Activated T-cell treated with anti-CD3 and anti-CD28 coated beads, Interleukin-2, amount 50 U/mL, for 24 hours (primary cell): ENCODE results near the gene HEPACAM.

Source experiments
- DNase-seq: peaks from one replicate; pipeline ENCODE4 v3.0.0-alpha.2; 2020
- H3K27ac Mint-ChIP-seq: 2 replicates; pipeline ENCODE4 v1.8.0; 2020; ENCODE audit warnings: mild to moderate bottlenecking, mixed read lengths
- H3K27me3 Mint-ChIP-seq: 2 replicates; pipeline ENCODE4 v1.8.0; 2020; ENCODE audit warnings: mixed read lengths
- H3K36me3 Mint-ChIP-seq: 2 replicates; pipeline ENCODE4 v1.8.0; 2020; ENCODE audit warnings: low read depth, mixed read lengths
- H3K4me1 Mint-ChIP-seq: 2 replicates; pipeline ENCODE4 v1.8.0; 2020; ENCODE audit warnings: low read depth, mixed read lengths
- H3K4me3 Mint-ChIP-seq: 2 replicates; pipeline ENCODE4 v1.8.0; 2020; ENCODE audit warnings: mild to moderate bottlenecking, moderate library complexity, mixed read lengths
- H3K9me3 Mint-ChIP-seq: 2 replicates; pipeline ENCODE4 v1.8.0; 2020; ENCODE audit warnings: mixed read lengths

Gene HEPACAM

GRCh38 chr11:124951341-124951740 lies 15.5 kb upstream of the HEPACAM start:
- H3K4me3 Mint-ChIP-seq, result no peak overlapping the region
- no peak for DNase-seq
- peaks cover 9% of the 10 kb centered on the region for H3K4me1 Mint-ChIP-seq
- no peak overlapping the region for H3K27ac Mint-ChIP-seq
- peaks cover 3% of the 10 kb centered on the region for H3K9me3 Mint-ChIP-seq
- peaks cover 4% of the 10 kb centered on the region for H3K36me3 Mint-ChIP-seq
- H3K27me3 Mint-ChIP-seq, result no peaks in the 10 kb centered on the region

DNA sequence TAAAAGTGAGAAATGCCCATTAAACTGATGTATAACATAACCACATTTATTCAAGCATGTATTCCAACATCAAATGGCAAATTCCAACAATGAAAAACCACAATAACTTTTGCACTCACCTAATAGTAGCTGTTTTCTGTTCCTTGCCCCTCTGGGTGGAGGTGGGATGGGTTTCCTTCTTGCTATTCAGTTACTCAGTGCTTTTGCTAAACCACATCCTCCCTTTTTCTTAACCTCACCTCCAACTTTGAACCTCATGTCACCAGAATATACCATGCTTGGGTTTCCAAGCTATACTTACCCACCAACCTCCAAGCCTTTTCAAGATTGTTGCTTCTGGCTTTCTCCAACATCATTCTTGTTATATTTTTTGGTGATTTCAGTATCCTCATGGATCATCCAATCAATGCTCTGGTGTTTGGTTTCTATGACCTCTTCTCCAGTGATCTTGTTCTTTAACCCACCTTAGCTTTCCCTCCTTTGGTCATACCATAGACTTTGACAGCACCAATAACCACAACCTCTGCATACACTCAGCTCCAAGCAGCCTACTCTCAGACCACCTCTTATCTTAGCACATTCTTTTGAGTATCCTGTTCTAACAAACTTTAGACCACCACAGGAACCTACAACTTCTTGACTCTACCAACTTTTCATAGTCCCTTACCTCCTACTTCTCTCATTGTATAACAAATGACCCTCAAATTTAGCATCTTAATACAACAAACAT lies 14.9 kb upstream of the HEPACAM start:
- Mint-ChIP-seq H3K9me3 (peaks cover 3% of the 10 kb centered on the region), H3K4me1 (peaks cover 9% of the 10 kb centered on the region), H3K4me3 (no peak overlapping the region), H3K27ac (no peak overlapping the region), H3K36me3 (peaks cover 4% of the 10 kb centered on the region), H3K27me3 (no peaks in the 10 kb centered on the region)
- no peak for DNase-seq

DNA sequence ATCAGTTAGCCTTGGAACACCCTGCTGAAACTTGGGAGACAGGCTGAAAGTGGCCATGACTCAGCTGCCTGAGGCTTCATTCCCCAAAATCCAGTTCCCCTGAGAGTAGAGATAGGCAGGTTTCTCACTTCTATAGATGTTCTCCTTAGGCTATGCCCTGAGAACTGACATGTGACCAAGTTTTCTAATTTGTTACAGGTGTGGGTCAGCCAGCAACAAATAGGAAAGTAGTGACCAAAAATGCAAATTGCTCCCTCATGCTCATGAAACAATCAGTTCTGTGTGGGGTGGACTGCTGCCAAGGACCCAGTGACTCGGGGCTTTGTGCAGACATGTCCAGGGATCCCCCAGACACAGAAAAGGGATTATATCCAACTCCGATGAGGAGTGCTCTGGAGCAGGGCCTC lies 10.9 kb upstream of the HEPACAM start:
- no peak for DNase-seq
- H3K4me1 Mint-ChIP-seq, result peaks cover 26% of the 10 kb centered on the region
- H3K27ac Mint-ChIP-seq, result no peak overlapping the region
- H3K4me3 Mint-ChIP-seq, result no peak overlapping the region
- H3K36me3 Mint-ChIP-seq, result peaks cover 4% of the 10 kb centered on the region
- peaks cover 3% of the 10 kb centered on the region for H3K9me3 Mint-ChIP-seq
- H3K27me3 Mint-ChIP-seq, result no peaks in the 10 kb centered on the region

DNA sequence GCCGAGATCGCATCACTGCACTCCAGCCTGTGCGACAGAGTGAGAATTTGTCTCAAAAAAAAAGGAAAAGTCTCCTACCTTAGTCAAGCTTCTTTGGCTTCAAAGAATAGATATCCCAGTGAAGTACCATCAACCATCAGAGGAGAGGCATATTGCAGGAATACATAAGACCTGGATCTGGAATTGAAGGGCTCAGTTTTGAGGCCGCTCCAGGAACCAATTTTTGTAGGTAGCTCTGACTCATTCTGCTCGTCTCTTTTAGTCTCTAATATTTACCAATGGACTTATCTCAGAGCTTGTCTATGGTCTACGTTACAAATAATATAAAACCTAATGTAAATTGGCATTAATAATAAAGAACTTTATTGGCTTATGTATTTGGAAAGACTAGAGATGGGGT lies 10.0 kb upstream of the HEPACAM start:
- H3K4me3 Mint-ChIP-seq, result no peak overlapping the region
- H3K36me3 Mint-ChIP-seq, result peaks cover 4% of the 10 kb centered on the region
- no peak for DNase-seq
- peaks cover 26% of the 10 kb centered on the region for H3K4me1 Mint-ChIP-seq
- H3K27ac Mint-ChIP-seq, result no peak overlapping the region
- H3K27me3 Mint-ChIP-seq, result no peaks in the 10 kb centered on the region
- peaks cover 3% of the 10 kb centered on the region for H3K9me3 Mint-ChIP-seq

- peaks cover 4% of the 10 kb centered on the region for H3K36me3 Mint-ChIP-seq
- no peak overlapping the region for H3K27ac Mint-ChIP-seq
- peaks cover 22% of the 10 kb centered on the region for H3K4me1 Mint-ChIP-seq
- no peaks in the 10 kb centered on the region for H3K27me3 Mint-ChIP-seq
- DNase-seq, result no peak
- peaks cover 3% of the 10 kb centered on the region for H3K9me3 Mint-ChIP-seq
- H3K4me3 Mint-ChIP-seq, result no peak overlapping the region
These were observed 8.7 kb upstream of the HEPACAM start for GRCh38 chr11:124944565-124944964.

GRCh38 chr11:124943741-124944140 lies 7.9 kb upstream of the HEPACAM start:
- Mint-ChIP-seq H3K4me1 (peaks cover 17% of the 10 kb centered on the region), H3K27ac (no peak overlapping the region), H3K27me3 (no peaks in the 10 kb centered on the region), H3K4me3 (no peak overlapping the region), H3K36me3 (no peaks in the 10 kb centered on the region), H3K9me3 (peaks cover 3% of the 10 kb centered on the region)
- no peak for DNase-seq

GRCh38 chr11:124943254-124943616 lies 7.4 kb upstream of the HEPACAM start:
- peaks cover 16% of the 10 kb centered on the region for H3K4me1 Mint-ChIP-seq
- H3K27ac Mint-ChIP-seq, result no peak overlapping the region
- no peaks in the 10 kb centered on the region for H3K27me3 Mint-ChIP-seq
- no peak overlapping the region for H3K4me3 Mint-ChIP-seq
- no peak for DNase-seq
- H3K9me3 Mint-ChIP-seq, result peaks cover under 1% of the 10 kb centered on the region
- no peaks in the 10 kb centered on the region for H3K36me3 Mint-ChIP-seq

- Mint-ChIP-seq H3K9me3 (no peaks in the 10 kb centered on the region), H3K27ac (no peak overlapping the region), H3K4me3 (no peak overlapping the region), H3K36me3 (no peaks in the 10 kb centered on the region), H3K27me3 (no peaks in the 10 kb centered on the region), H3K4me1 (peaks cover 16% of the 10 kb centered on the region)
- DNase-seq, result no peak
These were observed 6.8 kb upstream of the HEPACAM start for GRCh38 chr11:124942466-124943253.

- no peaks in the 10 kb centered on the region for H3K27me3 Mint-ChIP-seq
- no peak overlapping the region for H3K4me3 Mint-ChIP-seq
- no peak overlapping the region for H3K27ac Mint-ChIP-seq
- no peak for DNase-seq
- H3K4me1 Mint-ChIP-seq, result peaks cover 16% of the 10 kb centered on the region
- no peaks in the 10 kb centered on the region for H3K36me3 Mint-ChIP-seq
- no peaks in the 10 kb centered on the region for H3K9me3 Mint-ChIP-seq
These were observed 5.9 kb upstream of the HEPACAM start for GRCh38 chr11:124941703-124942102.

GRCh38 chr11:124938970-124939369 lies 3.1 kb upstream of the HEPACAM start:
- H3K27me3 Mint-ChIP-seq, result peaks cover 3% of the 10 kb centered on the region
- no peak overlapping the region for H3K4me3 Mint-ChIP-seq
- no peaks in the 10 kb centered on the region for H3K36me3 Mint-ChIP-seq
- H3K27ac Mint-ChIP-seq, result no peak overlapping the region
- DNase-seq, result no peak
- H3K4me1 Mint-ChIP-seq, result peaks cover 13% of the 10 kb centered on the region
- H3K9me3 Mint-ChIP-seq, result no peaks in the 10 kb centered on the region

DNA sequence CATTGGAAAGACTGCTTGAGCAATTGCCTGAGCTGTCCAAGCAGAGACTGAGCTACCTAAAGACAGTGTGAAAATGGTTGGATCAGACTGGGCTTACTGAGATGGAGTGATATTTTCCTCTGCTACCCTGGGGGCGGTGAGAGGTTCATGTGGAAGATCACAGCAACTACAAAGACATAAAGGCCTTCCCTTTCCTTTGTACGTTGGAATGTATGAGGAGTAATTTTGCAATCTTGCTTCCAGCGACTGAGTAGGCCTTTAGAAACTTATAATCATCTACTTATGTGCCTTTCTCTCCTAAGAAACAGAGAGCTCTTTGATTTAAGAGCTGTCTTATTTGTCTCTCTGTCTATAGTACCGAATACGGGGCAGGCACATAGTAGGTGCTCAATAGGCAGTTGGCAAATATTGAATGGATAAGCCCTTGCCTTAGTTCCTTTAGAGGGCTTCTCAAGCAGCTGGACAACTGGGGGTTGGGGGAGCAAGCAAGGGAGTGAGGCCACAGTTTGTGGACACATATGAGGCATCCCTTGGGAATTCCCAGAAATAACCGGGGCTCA lies 2.4 kb upstream of the HEPACAM start:
- no peaks in the 10 kb centered on the region for H3K36me3 Mint-ChIP-seq
- H3K4me1 Mint-ChIP-seq, result peaks cover 7% of the 10 kb centered on the region
- H3K27ac Mint-ChIP-seq, result no peak overlapping the region
- no peak for DNase-seq
- no peaks in the 10 kb centered on the region for H3K9me3 Mint-ChIP-seq
- no peak overlapping the region for H3K4me3 Mint-ChIP-seq
- H3K27me3 Mint-ChIP-seq, result peaks cover 3% of the 10 kb centered on the region

DNA sequence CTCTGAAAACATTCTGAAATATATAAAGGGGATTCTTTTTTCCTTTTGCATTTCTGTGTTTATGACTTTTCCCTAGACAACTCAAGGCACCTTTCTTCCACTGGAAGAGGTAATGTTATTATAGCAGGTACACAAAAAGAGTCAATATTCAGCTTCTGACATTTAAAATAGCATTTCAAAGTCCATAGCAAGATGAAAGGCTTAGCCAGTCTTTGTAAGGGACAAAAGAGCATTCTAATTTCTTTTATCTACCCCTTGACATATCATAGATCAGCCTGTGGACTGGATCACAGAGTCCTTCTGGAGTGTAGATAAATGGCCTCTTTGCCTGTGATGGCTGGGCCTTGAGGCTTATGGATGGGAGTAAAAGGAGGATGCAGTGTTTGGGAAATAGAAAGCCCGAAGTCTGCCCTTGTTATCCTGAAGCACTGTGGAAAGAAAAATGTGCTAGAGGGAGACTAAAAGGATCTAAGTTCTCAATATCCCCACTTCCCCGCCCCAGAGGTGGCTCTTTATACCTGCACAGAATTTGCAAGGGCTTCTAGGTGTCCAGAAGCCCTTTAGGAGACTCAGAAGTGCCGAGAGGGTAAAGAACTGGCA lies 1.6 kb upstream of the HEPACAM start:
- H3K36me3 Mint-ChIP-seq, result no peaks in the 10 kb centered on the region
- no peaks in the 10 kb centered on the region for H3K4me1 Mint-ChIP-seq
- H3K9me3 Mint-ChIP-seq, result no peaks in the 10 kb centered on the region
- no peak overlapping the region for H3K4me3 Mint-ChIP-seq
- peaks cover 3% of the 10 kb centered on the region for H3K27me3 Mint-ChIP-seq
- DNase-seq, result no peak
- H3K27ac Mint-ChIP-seq, result no peak overlapping the region

DNA sequence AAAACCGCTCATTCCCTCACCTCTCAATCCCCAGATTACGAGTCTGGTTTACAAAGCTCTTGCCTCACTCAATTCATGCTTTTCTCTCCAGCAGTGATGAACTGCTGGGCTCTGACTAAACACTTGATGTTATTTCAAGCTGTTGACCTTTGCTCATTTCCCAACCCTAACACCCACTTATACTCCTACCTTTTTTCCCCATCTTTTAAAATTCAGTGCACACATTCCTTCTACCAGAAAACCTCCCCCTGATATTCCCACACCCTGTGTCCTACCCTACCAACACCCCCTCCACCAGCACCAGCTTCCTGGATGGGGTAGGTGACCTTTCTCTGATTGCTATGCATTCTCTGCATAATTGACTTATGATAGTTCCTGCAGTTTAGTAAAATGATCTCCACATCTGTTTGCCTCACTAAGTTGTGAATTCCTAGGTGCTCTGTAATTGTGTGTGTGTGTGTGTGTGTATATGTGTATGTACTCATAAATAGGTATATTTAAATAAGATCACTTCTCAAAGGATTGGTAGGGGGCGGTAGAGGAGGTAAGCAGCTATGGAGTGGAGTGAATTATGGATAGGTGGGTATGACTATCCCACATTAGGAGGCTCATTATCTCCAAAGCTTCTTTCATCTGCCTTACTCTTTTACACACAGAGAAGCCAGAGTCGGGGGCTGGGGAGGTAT lies 842 bp downstream of the HEPACAM start:
- H3K4me1 Mint-ChIP-seq, result peaks cover 7% of the 10 kb centered on the region
- no peaks in the 10 kb centered on the region for H3K9me3 Mint-ChIP-seq
- no peak overlapping the region for H3K27ac Mint-ChIP-seq
- no peak for DNase-seq
- H3K36me3 Mint-ChIP-seq, result no peaks in the 10 kb centered on the region
- H3K27me3 Mint-ChIP-seq, result peaks cover 3% of the 10 kb centered on the region
- no peak overlapping the region for H3K4me3 Mint-ChIP-seq

DNA sequence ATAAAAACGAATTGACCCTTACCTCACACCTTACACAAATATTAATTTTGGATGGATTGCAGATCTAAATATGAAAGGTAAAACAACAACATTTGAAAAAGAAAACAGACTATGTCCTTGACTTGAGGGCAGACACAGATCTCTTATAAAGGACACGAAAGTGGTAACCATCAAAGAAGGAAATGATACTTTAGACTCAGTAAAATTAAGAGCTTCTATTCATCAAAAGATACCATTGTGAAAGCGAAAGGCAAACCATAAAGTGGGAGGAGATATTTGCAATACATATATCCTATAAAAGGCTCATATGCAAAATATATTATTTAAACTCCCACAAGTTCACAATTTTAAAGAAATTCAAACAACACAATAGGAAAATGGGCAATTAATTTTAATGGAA lies 5.0 kb downstream of the HEPACAM start:
- no peak for DNase-seq
- Mint-ChIP-seq H3K4me3 (no peak overlapping the region), H3K27me3 (peaks cover 1% of the 10 kb centered on the region), H3K27ac (peak overlapping the region; percentile 19), H3K36me3 (no peaks in the 10 kb centered on the region), H3K9me3 (no peaks in the 10 kb centered on the region), H3K4me1 (peaks cover 7% of the 10 kb centered on the region)
